Body of pancreas (tissue), 4 donors: ENCODE results near the gene COX6B2. TPM values are rescaled to one million over a fixed set of nuclear protein-coding genes. Genes with fewer than 3 reads are reported as not detected.

Experiments used
- ATAC-seq: fragments of 150-250 bp; one replicate; pipeline ENCODE4 v1.9.1; 2016
- DNase-seq, 4 donors: peaks; one replicate each; pipeline ENCODE4 v3.0.0-alpha.2; 2019
- H3K27ac ChIP-seq, 4 donors: fragments of 200-600 bp; sonication (generic); 1 replicate in 3 of 4; 2 replicates in 1 of 4; pipeline versions ENCODE4 v1.5.1 to v1.6.1; 2016 to 2019; ENCODE audit warnings: mild to moderate bottlenecking in 1 of 4, mixed read lengths in 1 of 4, moderate library complexity in 1 of 4
- H3K27me3 ChIP-seq, 2 donors: fragments of 200-600 bp; sonication (generic); one replicate each; pipeline ENCODE4 v1.6.0; 2016; ENCODE audit warnings: mild to moderate bottlenecking in 1 of 2
- H3K36me3 ChIP-seq, 2 donors: fragments of 200-600 bp; sonication (generic); replicated peaks in 1 of 2; 2 replicates each; pipeline ENCODE4 v1.5.1; 2016; ENCODE audit warnings: low read depth in 2 of 2; ENCODE audit not compliant: insufficient read depth in 1 of 2
- H3K4me1 ChIP-seq: fragments of 200-600 bp; sonication (generic); one replicate; pipeline ENCODE4 v1.6.0; 2016
- H3K4me3 ChIP-seq, 2 donors: fragments of 200-600 bp; sonication (generic); 1 replicate in 1 of 2; 2 replicates in 1 of 2; pipeline ENCODE4 v1.5.1; 2016 to 2019
- H3K9me3 ChIP-seq, 3 donors: fragments of 200-600 bp; sonication (generic); 1 replicate in 2 of 3; 2 replicates in 1 of 3; pipeline ENCODE4 v1.5.1; 2016
- CTCF ChIP-seq, 7 experiments: fragments of 450-650 bp in 4 of 7; fragments of 200-600 bp in 3 of 7; sonication (generic) in 3 of 7; IDR thresholded peaks; one replicate each; pipeline ENCODE4 v1.5.1; 2016 to 2019; ENCODE audit warnings: antibody characterized with exemption in 7 of 7
- POLR2A ChIP-seq, 3 donors: fragments of 450-650 bp; IDR thresholded peaks; one replicate each; pipeline ENCODE4 v1.6.1; 2016; ENCODE audit warnings: antibody characterized with exemption in 3 of 3, mild to moderate bottlenecking in 2 of 3
- WGBS, 2 donors: methylation state at CpG; one replicate each; pipeline ENCODE4 v1.1.5; 2017; 5-methylcytosine and 5-hydroxymethylcytosine counted together
- intact Hi-C: fragments of 100-400 bp; cut with DNase I; formaldehyde crosslinking; loops from one replicate; pipeline ENCODE4 v1.15.1; 2023
- total RNA-seq, 2 donors: library from RNA; depleted of rRNA; stranded (reverse); fragments of >200 nt; gene quantifications; one replicate each; pipeline ENCODE4 v1.1.0, GENCODE V29; 2016

Gene COX6B2
- total RNA-seq, 2 donors from 2014 or later: 1.6 TPM; not detected in 1

GRCh38 chr19:55322204-55322885 lies 32.2 kb downstream of the COX6B2 start:
- Histone ChIP-seq H3K9me3 (no peaks in the 10 kb centered on the region), H3K4me1 (no peaks in the 10 kb centered on the region), H3K4me3 (no peak overlapping the region), H3K36me3 (no peaks in the 10 kb centered on the region), H3K27me3 (no peaks in the 10 kb centered on the region), H3K27ac (no peak overlapping the region)
- intact Hi-C loops: no loop called here
- no peak for TF ChIP-seq CTCF (IDR thresholded peaks at IDR 0.05)
- ATAC-seq (no peak), DNase-seq (no peak)
- 32 to 34% methylated on average over 8 to 12 of the region's 12 CpGs for WGBS, 2 donors

- no peaks in the 10 kb centered on the region for H3K27me3 ChIP-seq
Observed at GRCh38 chr19:55321466-55322137, 32.9 kb downstream of the COX6B2 start.

GRCh38 chr19:55320844-55321419 lies 33.6 kb downstream of the COX6B2 start:
- H3K36me3 ChIP-seq: no peaks in the 10 kb centered on the region

More at GRCh38 chr19:55321466-55322137, 32.9 kb downstream of the COX6B2 start:
- TF ChIP-seq POLR2A (IDR thresholded peaks at IDR 0.05): no peak
- TF ChIP-seq CTCF (IDR thresholded peaks at IDR 0.05): no peak
- 60 to 66% methylated on average over 9 of the region's 9 CpGs for WGBS, 2 donors
- Histone ChIP-seq H3K4me1 (no peaks in the 10 kb centered on the region), H3K27ac (no peak overlapping the region), H3K36me3 (no peaks in the 10 kb centered on the region), H3K9me3 (no peaks in the 10 kb centered on the region), H3K4me3 (no peak overlapping the region)
- DNase-seq (no peak), ATAC-seq (no peak)
- intact Hi-C loops: no loop called here

GRCh38 chr19:55319785-55320184 lies 34.7 kb downstream of the COX6B2 start:
- TF ChIP-seq CTCF (IDR thresholded peaks at IDR 0.05) (no peak), POLR2A (IDR thresholded peaks at IDR 0.05) (no peak)
- Histone ChIP-seq H3K4me1 (no peaks in the 10 kb centered on the region), H3K27ac (no peak overlapping the region), H3K4me3 (no peak overlapping the region), H3K27me3 (no peaks in the 10 kb centered on the region), H3K9me3 (no peaks in the 10 kb centered on the region), H3K36me3 (no peaks in the 10 kb centered on the region)
- WGBS, 2 donors: 16 to 22% methylated on average over 14 to 21 of the region's 21 CpGs
- intact Hi-C loops: no loop called here
- peak; percentile 42 for ATAC-seq
- peak in 3 of 4 donors; percentile 27 to 32 (median 29) for DNase-seq

More at GRCh38 chr19:55320844-55321419, 33.6 kb downstream of the COX6B2 start:
- Histone ChIP-seq H3K9me3 (no peaks in the 10 kb centered on the region), H3K27ac (no peak overlapping the region), H3K4me3 (no peak overlapping the region), H3K27me3 (no peaks in the 10 kb centered on the region), H3K4me1 (no peaks in the 10 kb centered on the region)
- 80 to 85% methylated on average over 3 to 8 of the region's 8 CpGs for WGBS, 2 donors
- intact Hi-C loops: no loop called here
- ATAC-seq (no peak), DNase-seq (no peak)
- TF ChIP-seq POLR2A (IDR thresholded peaks at IDR 0.05) (no peak), CTCF (IDR thresholded peaks at IDR 0.05) (no peak)
